A549 treated with RU486 at 1 μM for 4 hours (cell line): ENCODE data around the gene OR2T11. TPM values are rescaled to one million over a fixed set of nuclear protein-coding genes. Genes with fewer than 3 reads are reported as not detected.

Experiments
- total RNA-seq: library from RNA; stranded (reverse); fragments of 200-300 nt; extraction: Qiagen RNA extraction; gene quantifications from 5 replicates; pipeline ENCODE4 v1.2.3, GENCODE V29; 2022; ENCODE audit warnings: low read depth

Gene OR2T11, protein sequence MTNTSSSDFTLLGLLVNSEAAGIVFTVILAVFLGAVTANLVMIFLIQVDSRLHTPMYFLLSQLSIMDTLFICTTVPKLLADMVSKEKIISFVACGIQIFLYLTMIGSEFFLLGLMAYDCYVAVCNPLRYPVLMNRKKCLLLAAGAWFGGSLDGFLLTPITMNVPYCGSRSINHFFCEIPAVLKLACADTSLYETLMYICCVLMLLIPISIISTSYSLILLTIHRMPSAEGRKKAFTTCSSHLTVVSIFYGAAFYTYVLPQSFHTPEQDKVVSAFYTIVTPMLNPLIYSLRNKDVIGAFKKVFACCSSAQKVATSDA
- not detected in 5 replicates for total RNA-seq

DNA sequence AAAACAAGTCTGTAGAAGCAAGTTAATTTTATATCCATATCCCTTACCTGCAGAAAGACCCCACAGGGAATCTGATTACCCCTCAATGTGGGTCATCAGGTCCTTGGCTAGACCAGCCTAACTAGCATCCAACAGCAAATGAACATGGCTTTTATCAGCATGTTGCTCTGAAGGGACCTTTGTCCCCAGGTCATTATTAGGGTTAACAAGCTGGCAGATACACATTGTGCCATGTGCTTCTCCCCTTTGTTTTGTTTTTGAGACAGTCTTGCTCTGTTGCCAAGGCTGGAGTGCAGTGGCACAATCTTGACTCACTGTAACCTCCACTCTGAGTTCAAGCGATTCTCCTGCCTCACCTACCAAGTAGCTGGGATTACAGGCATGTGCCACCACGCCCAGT is at the start of gene OR2T11:
Gene OR2T11, minus strand, starts transcription at position 101 of the 400 bp plus-strand sequence. CDS start 7,963 bp downstream, outside the sequence.

DNA sequence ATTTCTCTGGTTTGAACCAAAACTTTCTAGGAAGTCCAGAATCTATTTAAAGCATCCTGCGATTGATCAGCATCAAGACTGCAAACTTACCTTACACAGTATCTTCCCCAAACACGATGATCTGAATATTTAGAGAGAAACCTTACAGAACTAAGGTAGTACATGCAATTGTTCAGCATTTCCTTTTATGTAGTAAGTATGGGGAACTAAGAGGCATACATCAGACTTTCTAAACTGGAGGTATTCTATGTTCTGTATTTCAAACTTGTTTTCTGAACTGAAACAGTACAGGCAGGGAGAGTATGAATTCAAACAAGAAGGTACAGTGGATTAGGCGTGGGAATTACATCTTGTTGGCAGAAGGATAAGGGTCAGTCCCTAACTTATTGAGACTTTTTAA is 20.5 kb upstream of the OR2T11 start, which contains the start of gene OR2T27:
Gene OR2T27, minus strand, starts transcription at position 175 of the 400 bp plus-strand sequence. CDS start 4,644 bp downstream, outside the sequence.

DNA sequence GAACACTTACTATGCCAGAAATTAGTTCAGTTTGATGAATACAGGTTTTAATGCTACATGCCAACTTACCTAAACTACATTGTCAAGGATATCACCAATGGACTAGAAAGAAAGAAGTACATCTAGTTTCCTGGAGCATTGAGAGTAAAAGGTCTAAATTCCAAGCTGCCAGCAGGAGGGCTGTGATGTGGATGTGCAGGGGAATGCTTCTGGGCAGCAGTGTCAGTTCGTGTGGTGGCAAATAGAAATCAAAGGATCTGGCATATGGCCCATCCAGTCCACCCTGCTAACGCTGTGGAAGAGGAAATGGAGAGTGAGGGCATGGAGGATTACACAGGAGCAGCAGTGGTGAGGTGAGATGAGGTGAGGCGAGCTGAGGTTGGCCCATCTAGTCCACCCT is 10.3 kb upstream of the OR2T11 start, which contains the start of gene OR2T35:
Gene OR2T35, minus strand, starts transcription at position 101 of the 400 bp plus-strand sequence. CDS start 6,020 bp downstream, outside the sequence.

DNA sequence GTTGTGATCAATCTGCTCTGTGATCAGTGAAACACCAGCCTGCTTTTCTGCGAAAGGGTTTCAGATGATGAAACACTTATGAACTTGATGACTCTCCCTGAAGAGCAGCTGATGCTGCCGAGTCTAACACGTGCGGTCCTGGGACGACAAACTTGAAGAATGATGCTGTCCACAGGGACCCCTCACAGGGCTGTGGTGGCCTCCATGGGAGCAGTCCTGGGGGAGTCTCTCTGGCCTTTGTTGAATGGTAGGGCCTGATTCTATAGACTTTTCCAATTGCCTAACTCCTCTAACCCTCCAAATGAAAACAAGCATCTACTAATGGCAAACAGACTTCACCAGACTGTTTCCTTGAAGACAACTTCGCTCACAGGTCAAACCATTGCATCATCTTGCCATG is 37.3 kb downstream of the OR2T11 start, which contains the start of gene OR2T10:
Gene OR2T10, minus strand, starts transcription at position 112 of the 400 bp plus-strand sequence. CDS start 3,932 bp downstream, outside the sequence.

DNA sequence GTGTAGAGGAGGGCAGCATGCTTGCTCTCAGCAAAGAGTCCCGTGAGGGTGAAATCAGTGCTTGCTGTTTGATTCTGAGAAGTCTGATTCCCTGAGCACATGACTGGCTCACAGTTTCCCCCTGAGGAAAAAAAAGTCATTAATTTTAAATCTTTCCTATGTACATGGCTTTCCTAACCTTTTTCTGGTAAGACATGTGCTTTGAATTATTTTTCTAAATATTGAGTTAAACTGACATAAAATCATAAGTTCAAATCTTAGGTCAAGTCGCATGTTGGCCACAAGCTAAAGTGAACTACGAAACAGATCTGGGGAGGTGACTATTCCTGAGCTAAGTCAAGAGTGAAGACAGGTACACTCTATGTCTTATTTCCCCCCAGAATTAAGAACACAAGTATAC is 60.2 kb downstream of the OR2T11 start, which contains the start of gene OR2T34:
Gene OR2T34, minus strand, starts transcription at position 101 of the 400 bp plus-strand sequence. Its CDS starts 0 bp downstream, at position 101.

Other genes starting within 250 kb of the OR2T11 start
- not detected in 5 replicates for gene OR2T1, start 232.0 kb downstream of the OR2T11 start, total RNA-seq
- gene OR2T2, start 189.5 kb downstream of the OR2T11 start, total RNA-seq: not detected in 5 replicates
- gene OR2T3, start 161.7 kb downstream of the OR2T11 start, total RNA-seq: not detected in 5 replicates
- gene OR2T5, start 146.5 kb downstream of the OR2T11 start, total RNA-seq: not detected in 5 replicates
- not detected in 5 replicates for gene OR2G6, start 127.0 kb downstream of the OR2T11 start, total RNA-seq
- not detected in 5 replicates for gene OR2T29, start 72.3 kb downstream of the OR2T11 start, total RNA-seq
- gene OR2T34, start 60.3 kb downstream of the OR2T11 start, total RNA-seq: not detected in 5 replicates
- not detected in 5 replicates for gene OR2T10, start 37.4 kb downstream of the OR2T11 start, total RNA-seq
- not detected in 5 replicates for gene OR2T35, start 10.2 kb upstream of the OR2T11 start, total RNA-seq
- not detected in 5 replicates for gene OR2T27, start 20.4 kb upstream of the OR2T11 start, total RNA-seq
- not detected in 5 replicates for gene OR14I1, start 67.7 kb upstream of the OR2T11 start, total RNA-seq
- gene LYPD8, start 120.7 kb upstream of the OR2T11 start, total RNA-seq: 0.15 to 0.22 TPM (median 0.21 TPM) in 4 of 5 replicates, not detected in the other
- 21.9 to 31.3 TPM (median 25.1 TPM) in 5 replicates for gene SH3BP5L, start 190.8 kb upstream of the OR2T11 start, total RNA-seq
- 15.7 to 26.3 TPM (median 23.3 TPM) in 5 replicates for gene ZNF672, start 203.1 kb upstream of the OR2T11 start, total RNA-seq
- 12.4 to 25.1 TPM (median 24.3 TPM) in 5 replicates for gene ZNF692, start 224.0 kb upstream of the OR2T11 start, total RNA-seq